GM12891 (cell line): ENCODE measurements around the gene MAN1A1.
A peak's percentile ranks its signal among the peaks of the same experiment; 100 is the strongest.

Source experiments
- DNase-seq: peaks from one replicate; pipeline ENCODE4 v3.0.0; 2011; ENCODE audit warnings: low spot score; ENCODE audit not compliant: insufficient read length
- FAIRE-seq: peaks from 2 replicates; lab custom pipeline; 2011; peaks lifted over from hg19 to GRCh38; lab: Jason Lieb, UNC
- PAX5 ChIP-seq: IDR thresholded peaks from 2 replicates; pipeline ENCODE4 v1.6.1; 2011; ENCODE audit warnings: low read length, moderate library complexity, mild to moderate bottlenecking; ENCODE audit not compliant: insufficient read depth, severe bottlenecking
- POLR2A ChIP-seq: IDR thresholded peaks from 2 replicates; pipeline ENCODE4 v1.6.1; 2011; ENCODE audit warnings: low read depth, low read length, control low read depth
- POLR2AphosphoS5 ChIP-seq: IDR thresholded peaks from 2 replicates; pipeline ENCODE4 v1.6.1; 2011; ENCODE audit warnings: low read depth, low read length, control low read depth
- POU2F2 ChIP-seq: IDR thresholded peaks from 2 replicates; pipeline ENCODE4 v1.6.1; 2011; ENCODE audit warnings: low read depth, mild to moderate bottlenecking, control low read depth, low read length, moderate library complexity
- SPI1 ChIP-seq: IDR thresholded peaks from 2 replicates; pipeline ENCODE4 v1.6.1; 2011; ENCODE audit warnings: low read depth, low read length, control low read depth
- TAF1 ChIP-seq: IDR thresholded peaks from 2 replicates; pipeline ENCODE4 v1.6.1; 2011; ENCODE audit warnings: low read depth, low read length, control low read depth

The MAN1A1 gene

GRCh38 chr6:119360262-119360915 is 10.8 kb upstream of the MAN1A1 start:
- DNase-seq (no peak), FAIRE-seq (no peak)
- TF ChIP-seq POLR2AphosphoS5 (no peak), SPI1 (no peak), TAF1 (no peak), POU2F2 (no peak), POLR2A (no peak), PAX5 (no peak)

GRCh38 chr6:119355890-119356289 is 6.3 kb upstream of the MAN1A1 start:
- DNase-seq (no peak), FAIRE-seq (no peak)
- TF ChIP-seq TAF1 (no peak), POLR2A (no peak), SPI1 (no peak)

DNA sequence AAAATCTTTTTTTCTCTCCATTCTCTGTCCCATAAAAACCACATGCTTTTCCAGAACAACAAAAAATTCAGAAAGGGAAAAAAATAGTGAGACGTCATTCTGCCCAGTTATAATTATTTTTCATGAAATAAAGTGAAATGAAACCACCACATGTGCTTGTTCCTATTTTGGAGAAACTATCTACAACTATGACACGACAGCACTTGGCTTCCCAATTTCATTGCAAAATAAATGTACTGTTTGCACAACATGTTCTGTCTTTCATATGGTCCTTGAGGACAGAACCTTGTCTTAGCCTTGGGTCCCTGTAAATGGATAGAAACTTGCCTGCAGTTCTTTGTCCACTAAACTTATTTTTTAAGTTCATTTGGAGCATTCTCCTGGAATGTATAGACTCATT is 5.6 kb upstream of the MAN1A1 start:
- no peak for TF ChIP-seq POU2F2
- TF ChIP-seq SPI1 = peak; percentile 67
- FAIRE-seq (no peak), DNase-seq (no peak)

GRCh38 chr6:119353696-119354095 is 4.1 kb upstream of the MAN1A1 start:
- peak; percentile 77 for FAIRE-seq
- no peak for DNase-seq
- TF ChIP-seq TAF1 (no peak), POLR2AphosphoS5 (no peak), SPI1 (no peak), POU2F2 (no peak), PAX5 (no peak), POLR2A (no peak)

- DNase-seq (no peak), FAIRE-seq (peak; percentile 50)
- no peak for TF ChIP-seq PAX5
- no peak for TF ChIP-seq POU2F2
- no peak for TF ChIP-seq POLR2AphosphoS5
- no peak for TF ChIP-seq SPI1
- TF ChIP-seq POLR2A = no peak
- TF ChIP-seq TAF1 = no peak
Observed at GRCh38 chr6:119352001-119352400, 2.4 kb upstream of the MAN1A1 start.

DNA sequence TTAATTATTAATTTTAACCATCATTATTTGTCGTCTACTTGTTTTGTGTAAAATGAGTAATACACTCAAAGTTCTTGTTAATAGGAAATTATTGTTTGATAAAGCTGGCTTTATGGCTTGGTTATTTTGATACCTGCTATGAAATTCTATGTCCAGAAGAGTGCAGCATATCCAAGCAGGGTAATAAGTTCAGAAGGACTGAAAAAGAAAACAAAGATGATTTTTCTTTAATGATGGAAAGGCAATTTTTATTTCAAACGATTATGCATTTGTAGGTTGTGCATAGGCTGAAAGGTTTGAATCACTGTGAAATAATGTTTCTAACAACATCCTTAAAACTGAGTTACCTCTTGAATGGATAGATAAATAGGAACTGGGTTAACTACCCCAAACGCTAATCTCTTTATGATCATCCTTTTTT is 1.4 kb upstream of the MAN1A1 start:
- DNase-seq (no peak), FAIRE-seq (peak; percentile 20)
- TF ChIP-seq POLR2AphosphoS5 (no peak), POU2F2 (no peak), POLR2A (no peak), SPI1 (no peak), TAF1 (no peak), PAX5 (no peak)

DNA sequence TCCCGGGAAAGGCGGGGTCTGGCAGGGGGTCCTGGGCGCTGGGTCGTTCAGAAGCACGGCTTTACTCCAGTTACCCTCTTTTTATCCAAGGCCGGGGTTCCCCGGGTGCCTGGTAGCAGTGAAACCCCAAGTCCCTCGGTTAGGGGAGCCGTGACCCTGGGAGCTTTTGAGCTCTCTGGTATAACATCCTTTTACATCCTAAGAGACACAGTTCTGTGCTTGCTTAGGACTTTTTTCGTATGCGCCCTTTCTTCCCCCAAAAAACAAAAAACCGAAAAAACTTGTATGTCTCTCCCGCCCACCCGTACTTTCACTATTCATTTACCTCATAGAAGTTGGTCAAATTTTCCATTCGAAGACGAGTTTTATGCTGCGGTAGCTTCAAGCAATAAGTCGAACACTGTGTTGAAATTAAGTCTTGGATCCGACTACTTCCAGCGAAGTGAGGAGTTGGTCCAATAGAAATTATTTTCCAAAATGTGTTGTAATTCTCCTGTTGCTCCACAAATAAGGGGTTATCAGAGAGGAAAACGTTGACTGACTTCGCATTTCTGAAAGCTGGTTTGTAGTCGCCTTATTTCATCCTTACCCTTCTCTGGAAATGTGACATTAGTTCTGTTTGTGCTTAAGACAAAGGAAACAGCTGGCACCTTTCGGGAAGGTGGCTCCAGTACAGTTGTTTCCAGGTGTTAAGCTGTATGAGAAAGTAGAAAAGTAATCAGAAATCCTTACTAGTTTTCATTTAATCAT is 816 bp upstream of the MAN1A1 start:
- no peak for DNase-seq
- FAIRE-seq = peak; percentile 70
- no peak for TF ChIP-seq SPI1
- TF ChIP-seq POU2F2 = no peak
- no peak for TF ChIP-seq PAX5
- TF ChIP-seq POLR2A = peak; percentile 66
- peak; percentile 44; the same call in 1 of the 2 replicates for TF ChIP-seq POLR2AphosphoS5
- no peak; the same call in 1 of the 2 replicates for TF ChIP-seq TAF1

DNA sequence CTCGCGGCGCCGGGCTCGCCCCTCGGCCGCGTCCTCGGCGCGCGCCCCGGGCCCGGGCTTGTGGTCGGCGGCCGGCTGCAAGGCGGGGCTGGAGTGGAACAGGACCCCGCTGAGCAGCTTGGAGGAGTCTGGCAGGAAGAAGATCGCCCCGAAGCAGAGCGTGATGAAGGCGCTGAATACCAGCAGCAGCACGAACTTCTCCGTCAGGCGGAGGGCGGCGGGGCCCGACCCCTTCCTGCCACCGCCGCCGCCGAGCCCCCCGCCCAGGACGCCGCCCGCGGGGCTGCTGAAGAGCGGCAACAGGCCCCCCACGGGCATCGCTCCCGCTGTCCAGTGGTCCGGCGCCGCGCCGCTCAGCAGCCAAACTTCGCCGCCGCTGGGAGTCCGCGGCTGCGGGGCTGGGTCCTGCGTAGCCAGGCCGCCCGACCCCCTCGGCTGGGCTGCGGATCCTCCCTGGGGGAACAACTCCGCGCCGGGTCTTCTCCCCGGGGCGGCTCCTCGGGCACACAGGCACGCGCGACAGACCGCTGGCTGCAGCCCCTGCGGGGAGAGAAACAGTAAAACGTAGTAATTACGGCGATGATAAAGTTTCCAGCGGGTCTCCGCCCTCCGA is 707 bp downstream of the MAN1A1 start:
- DNase-seq = no peak

GRCh38 chr6:119348096-119348747 is 1.3 kb downstream of the MAN1A1 start:
- DNase-seq (no peak), FAIRE-seq (peak; percentile 84)
- 0 out of 2 replicates have a peak, but pooled peaks have one; percentile 42 for TF ChIP-seq POLR2AphosphoS5
- TF ChIP-seq SPI1 = no peak
- peak; percentile 85 for TF ChIP-seq POU2F2
- no peak for TF ChIP-seq PAX5
- peak; percentile 57 for TF ChIP-seq TAF1
- peak; percentile 84 for TF ChIP-seq POLR2A

More for the DNA sequence above, 707 bp downstream of the MAN1A1 start:
- FAIRE-seq = no peak
- TF ChIP-seq TAF1 = no peak
- no peak for TF ChIP-seq SPI1
- no peak for TF ChIP-seq POLR2AphosphoS5
- no peak for TF ChIP-seq PAX5
- TF ChIP-seq POU2F2 = no peak
